Measurements from ENCODE around the gene SLC45A3. TPM values are rescaled to one million over a fixed set of nuclear protein-coding genes. Genes with fewer than 3 reads are reported as not detected.

Gene SLC45A3
- total and polyA plus RNA-seq, 2 of the 8 experiments (the other 6 are each of a cell fraction or from before 2014, with no cell fraction given), result 13.0 to 14.3 TPM

DNA sequence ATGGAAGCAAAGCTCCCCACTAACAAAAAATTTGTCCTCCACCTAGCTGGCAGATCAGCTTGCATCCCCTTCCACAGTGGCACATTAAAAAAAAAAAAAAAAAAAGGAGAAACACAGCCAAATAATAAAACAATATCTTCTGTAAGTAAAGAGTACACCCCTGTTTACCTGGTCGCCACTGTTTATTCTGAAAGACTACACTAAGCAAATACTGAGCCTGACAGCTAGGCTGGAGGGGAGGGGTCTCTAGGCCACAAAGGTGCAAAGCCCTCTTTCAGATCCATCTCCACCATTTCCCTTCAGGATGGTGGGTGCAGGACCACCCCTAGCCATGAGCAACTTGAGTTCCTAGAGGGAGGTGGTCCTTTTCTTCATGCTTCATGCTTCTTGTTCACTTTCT is 22.8 kb upstream of the SLC45A3 start:
- CTCF ChIA-PET (ENCODE audit: partially characterized antibody), result interaction anchor here (0.5 to 16.4 kb wide), 11 partner anchors 8 to 142 kb away, joined by 3 to 856 read pairs (median 5); no protein-coding TSS in a partner anchor

More for the DNA sequence above, 22.8 kb upstream of the SLC45A3 start:
- no peak overlapping the region for H2BK12ac ChIP-seq (ENCODE audit: low read depth, low read length)
- H3K79me1 ChIP-seq (ENCODE audit: low read depth, low read length), result no peaks in the 10 kb centered on the region
- H3K23me2 ChIP-seq (ENCODE audit: low read depth, low read length), result no peaks in the 10 kb centered on the region
- no peaks in the 10 kb centered on the region for H4K20me1 ChIP-seq (replicated peaks in 1 of 2; ENCODE audit: control insufficient read depth in 1 of 2, insufficient read depth in 2 of 2, low read length in 2 of 2)
- H3K4me1 ChIP-seq (replicated peaks in 1 of 4; ENCODE audit: control insufficient read depth in 3 of 4, insufficient read depth in 4 of 4, low read length in 3 of 4), result peaks cover 0 to 7% (median 5%) of the 10 kb centered on the region in 4 experiments; a peak in 4 of 7 replicates
- no peak overlapping the region for H2AK5ac ChIP-seq (ENCODE audit: low read depth, low read length)
- H2BK5ac ChIP-seq (ENCODE audit: low read depth, low read length), result no peak overlapping the region; the same call in 1 of the 2 replicates
- no peak overlapping the region for H4K91ac ChIP-seq (replicated peaks; ENCODE audit: insufficient read length, low read length)
- no peaks in the 10 kb centered on the region for H3K79me2 ChIP-seq (ENCODE audit: control insufficient read depth in 1 of 2, insufficient read depth in 2 of 2, low read length in 2 of 2)
- TF ChIP-seq RXRA (IDR thresholded peaks at IDR 0.05; ENCODE audit: insufficient read depth, low read depth, low read length), result no peak
- TF ChIP-seq ASH2L (IDR thresholded peaks at IDR 0.05; ENCODE audit: low read length), result no peak
- TF ChIP-seq HDAC2 (IDR thresholded peaks at IDR 0.05; ENCODE audit: borderline replicate concordance in 1 of 2, low read depth in 2 of 2, low read length in 2 of 2), result no peak
- TF ChIP-seq TAF1 (IDR thresholded peaks at IDR 0.05; ENCODE audit: low read depth, low read length), result no peak
- no peak for TF ChIP-seq MAFK (IDR thresholded peaks at IDR 0.05; ENCODE audit: low read depth, low read length)
- POLR2A ChIA-PET (ENCODE audit: partially characterized antibody), result interaction anchor here (1.0 to 17.3 kb wide), 7 partner anchors 14 to 71 kb away, joined by 3 to 241 read pairs (median 3); partner anchors contain the start of genes ELK4, NUCKS1 and SLC45A3
- no peak overlapping the region for H3K23ac ChIP-seq (ENCODE audit: insufficient read length)
- H2BK20ac ChIP-seq (ENCODE audit: low read length), result no peak overlapping the region
- H2BK15ac ChIP-seq (ENCODE audit: low read length), result no peak overlapping the region
- no peak overlapping the region for H3K4ac ChIP-seq (replicated peaks; ENCODE audit: insufficient read length, low read depth, low read length)
- no peak overlapping the region for H3K9ac ChIP-seq (replicated peaks in 1 of 4; ENCODE audit: extremely low read depth in 1 of 4, low read depth in 3 of 4, low read length in 3 of 4)
- no peak overlapping the region for H4K8ac ChIP-seq (ENCODE audit: extremely low read depth, insufficient read depth, low read length)
- H3K4me3 ChIP-seq (ENCODE audit: extremely low read depth in 1 of 4, insufficient read depth in 2 of 4, low read depth in 3 of 4, low read length in 4 of 4), result no peak overlapping the region
- DNase-seq (ENCODE audit: low read depth in 1 of 2, low spot score in 2 of 2), result no peak
- H2BK120ac ChIP-seq (replicated peaks; ENCODE audit: low read depth, low read length), result no peak overlapping the region
- no peak overlapping the region for H3K18ac ChIP-seq (ENCODE audit: extremely low read depth, low read length)
- H3K36me3 ChIP-seq (ENCODE audit: control insufficient read depth in 2 of 4, insufficient read depth in 4 of 4, low read length in 3 of 4), result 0 out of 8 replicates have a peak, but pooled peaks cover 0 to 2% (median 0%) of the 10 kb centered on the region in 4 experiments
- WGBS, 2 experiments (ENCODE audit: extremely low coverage in 1 of 2, insufficient coverage in 1 of 2, insufficient read length in 1 of 2, insufficient replicate concordance in 2 of 2, low coverage in 1 of 2, low lambda C conversion rate in 2 of 2, missing lambda C conversion rate in 1 of 2), result 86% methylated on average over 1 of the region's 1 CpG; no CpG with 5 or more reads in 1 of the 2 experiments
- H3K4me2 ChIP-seq (ENCODE audit: insufficient read depth in 1 of 2, low read depth in 2 of 2, low read length in 2 of 2), result no peak overlapping the region
- H3K9me3 ChIP-seq (ENCODE audit: insufficient read depth in 2 of 2, low read depth in 1 of 2, low read length in 1 of 2), result no peaks in the 10 kb centered on the region
- no peak overlapping the region for H3K56ac ChIP-seq (replicated peaks; ENCODE audit: insufficient read length, low read depth, low read length)
- H3K27ac ChIP-seq (ENCODE audit: low read depth, low read length), result no peak overlapping the region
- no peaks in the 10 kb centered on the region for H3K27me3 ChIP-seq (replicated peaks in 1 of 4; ENCODE audit: control insufficient read depth in 3 of 4, extremely low read depth in 1 of 4, insufficient read depth in 3 of 4, low read length in 3 of 4)
- no peak overlapping the region for H4K5ac ChIP-seq (ENCODE audit: insufficient read length, low read depth, low read length)
- FAIRE-seq, result no peak
- H3K14ac ChIP-seq (ENCODE audit: insufficient read length), result no peak overlapping the region
- H2AFZ ChIP-seq (ENCODE audit: low read length), result no peak overlapping the region

All from H1 (cell line).